GM19099 (cell line): ENCODE measurements around the gene ATRNL1.

Experiments
- POLR2A ChIP-seq: IDR thresholded peaks from 3 replicates; pipeline ENCODE4 v1.6.1; 2011; ENCODE audit warnings: low read depth; ENCODE audit not compliant: insufficient read length; ENCODE audit errors: extremely low read depth

Gene ATRNL1

DNA sequence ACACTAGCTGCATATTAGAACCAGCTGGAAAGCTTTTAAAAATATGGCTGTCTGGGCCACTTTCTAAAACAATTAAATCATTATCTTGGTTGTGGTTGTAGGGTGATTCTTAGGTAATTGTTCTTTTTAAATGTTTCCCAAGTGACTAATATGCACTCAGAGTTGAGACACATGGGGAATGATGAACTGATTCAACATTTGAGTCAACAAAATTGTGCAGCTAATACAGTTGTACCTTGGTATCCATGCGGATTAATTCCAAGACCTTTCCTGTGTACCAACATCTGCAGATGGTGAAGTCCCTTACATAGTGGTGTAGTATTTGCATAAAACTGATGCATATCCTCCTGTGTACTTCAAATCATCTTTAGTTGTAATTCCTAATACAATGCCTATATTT lies 242.2 kb downstream of the ATRNL1 start:
- no peak for TF ChIP-seq POLR2A

DNA sequence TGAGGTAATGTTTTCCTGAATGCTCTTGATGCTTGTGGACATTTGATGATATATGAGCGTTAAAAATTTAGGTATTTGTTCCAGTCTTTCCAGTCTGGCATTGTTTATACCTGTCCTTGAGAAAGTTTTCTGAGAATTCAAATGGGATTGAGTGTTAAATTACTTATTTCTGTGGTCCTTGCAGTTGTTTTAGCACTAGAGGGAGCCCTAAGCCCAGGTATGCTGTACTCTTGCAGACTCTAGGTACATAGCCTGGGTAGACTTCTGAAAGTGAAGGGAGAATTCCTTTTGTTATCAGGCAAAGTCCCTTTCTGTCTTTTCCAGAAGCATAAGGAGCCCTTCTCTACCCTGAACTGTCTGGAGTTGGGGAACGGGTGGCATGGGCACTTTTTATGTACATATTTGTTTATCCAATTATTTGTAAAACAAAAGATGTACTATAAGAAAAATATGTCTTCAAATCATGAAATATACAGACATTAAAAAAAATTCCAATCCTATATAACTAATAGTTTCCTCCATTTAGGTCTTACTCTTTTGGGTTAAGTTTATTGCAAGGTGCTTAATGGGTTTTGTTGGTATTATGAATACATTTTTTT lies 262.1 kb downstream of the ATRNL1 start:
- no peak for TF ChIP-seq POLR2A

GRCh38 chr10:115379064-115379463 lies 285.9 kb downstream of the ATRNL1 start:
- no peak for TF ChIP-seq POLR2A

- no peak for TF ChIP-seq POLR2A
These were observed 291.5 kb downstream of the ATRNL1 start for GRCh38 chr10:115384665-115385064.

GRCh38 chr10:115390607-115391006 lies 297.4 kb downstream of the ATRNL1 start:
- TF ChIP-seq POLR2A: no peak

GRCh38 chr10:115398026-115398425 lies 304.9 kb downstream of the ATRNL1 start:
- no peak for TF ChIP-seq POLR2A

- no peak for TF ChIP-seq POLR2A
These were observed 309.5 kb downstream of the ATRNL1 start for GRCh38 chr10:115402699-115403098.

GRCh38 chr10:115409347-115409746 lies 316.2 kb downstream of the ATRNL1 start:
- TF ChIP-seq POLR2A: no peak

DNA sequence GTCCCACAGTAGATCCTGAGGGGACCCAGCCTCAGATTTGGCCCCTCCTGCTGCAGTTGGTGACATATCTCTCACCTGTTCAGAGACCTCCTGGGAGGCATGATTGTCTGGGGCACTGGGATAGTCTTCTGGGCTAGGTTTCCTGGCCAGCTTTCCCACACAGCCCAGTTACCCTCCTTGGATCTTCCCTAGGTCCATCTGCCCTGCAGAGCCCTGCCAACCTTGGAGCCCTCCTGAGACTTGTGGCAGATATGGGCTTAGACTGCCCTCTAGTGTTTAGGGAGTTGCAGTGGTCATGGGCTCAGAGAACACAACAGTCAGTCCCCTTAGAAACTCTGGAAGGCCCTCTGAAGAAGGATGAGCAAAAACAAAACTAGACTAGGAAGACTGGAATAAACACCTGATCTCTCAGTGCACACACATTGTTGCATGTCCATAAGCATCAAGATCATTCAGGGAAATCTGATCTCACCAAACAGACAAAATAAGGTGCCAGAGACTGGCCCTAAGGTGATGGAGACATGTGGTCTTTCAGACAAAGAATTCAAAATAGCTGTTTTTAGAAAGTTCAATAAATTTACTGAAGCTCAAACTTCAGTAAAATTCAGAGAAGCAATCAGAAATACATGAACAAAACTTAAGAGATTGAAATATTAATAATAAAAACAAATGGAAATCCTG lies 324.6 kb downstream of the ATRNL1 start:
- no peak for TF ChIP-seq POLR2A

DNA sequence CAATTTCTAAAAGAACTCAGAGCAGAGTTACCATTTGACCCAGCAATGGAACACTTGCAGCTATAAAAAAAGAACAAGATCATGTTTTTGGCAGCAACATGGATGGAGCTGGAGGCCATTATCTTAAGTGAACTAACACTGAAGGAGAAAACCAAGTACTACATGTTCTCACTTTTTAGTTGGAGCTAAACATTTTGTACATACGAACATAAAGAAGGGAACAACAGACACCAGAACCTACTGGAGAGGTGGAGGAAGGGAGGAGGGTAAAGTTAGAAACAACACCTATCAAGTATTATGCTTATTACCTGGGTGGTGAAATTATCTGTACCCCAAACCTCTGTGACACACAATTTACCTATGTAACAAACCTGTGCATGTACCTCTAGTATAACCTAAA lies 329.5 kb downstream of the ATRNL1 start:
- TF ChIP-seq POLR2A: no peak

DNA sequence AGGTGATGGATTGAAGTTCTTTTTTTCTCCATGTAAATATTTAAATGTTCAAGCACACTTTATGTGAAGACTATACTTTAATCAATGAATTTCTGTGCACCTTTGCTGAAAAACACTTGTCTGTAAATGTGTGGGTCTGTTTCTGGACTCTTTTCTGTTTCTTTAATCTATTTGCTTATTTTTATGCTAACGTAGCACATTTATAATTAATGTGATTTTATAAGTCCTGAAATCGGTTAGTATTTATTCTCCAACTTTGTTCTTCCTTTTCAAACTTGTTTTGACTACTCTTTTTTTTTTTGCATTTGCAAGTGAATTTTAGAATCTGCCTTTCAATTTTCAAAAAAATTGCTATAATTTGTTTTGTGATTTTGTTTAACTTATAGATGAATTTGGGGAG lies 334.4 kb downstream of the ATRNL1 start:
- TF ChIP-seq POLR2A: no peak

DNA sequence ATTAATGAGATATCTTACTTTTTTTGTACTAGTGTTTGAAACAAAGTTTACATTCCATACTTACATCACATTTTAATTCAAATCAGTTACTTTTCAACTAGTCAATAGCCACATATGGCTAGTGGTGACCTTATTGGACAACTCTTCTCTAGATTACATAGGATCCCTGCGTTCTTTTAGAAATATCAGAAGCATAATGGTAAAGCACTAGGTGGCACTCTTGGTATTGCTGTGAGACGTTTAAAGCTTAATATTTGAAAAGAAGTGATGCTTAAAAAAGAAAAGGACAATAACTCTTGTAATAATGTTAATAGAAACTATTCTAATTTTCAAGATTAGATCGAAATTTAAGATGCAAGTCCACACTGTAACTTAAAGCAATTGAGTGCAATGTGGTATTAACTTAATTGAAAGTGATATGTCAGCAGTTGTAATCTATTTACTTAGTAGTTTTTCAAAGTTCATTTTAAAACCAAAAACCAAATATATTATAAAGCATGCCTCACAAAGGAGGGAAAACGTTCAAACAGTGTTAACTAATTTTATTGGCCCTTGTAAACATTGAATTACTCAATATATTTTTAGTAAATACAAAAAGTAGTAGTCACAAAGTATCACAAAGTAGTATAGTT lies 339.1 kb downstream of the ATRNL1 start:
- no peak for TF ChIP-seq POLR2A

- TF ChIP-seq POLR2A: no peak
These were observed 343.8 kb downstream of the ATRNL1 start for GRCh38 chr10:115436999-115437398.

- no peak for TF ChIP-seq POLR2A
These were observed 348.9 kb downstream of the ATRNL1 start for GRCh38 chr10:115441907-115442545.

GRCh38 chr10:115456812-115457211 lies 363.6 kb downstream of the ATRNL1 start:
- TF ChIP-seq POLR2A: no peak

DNA sequence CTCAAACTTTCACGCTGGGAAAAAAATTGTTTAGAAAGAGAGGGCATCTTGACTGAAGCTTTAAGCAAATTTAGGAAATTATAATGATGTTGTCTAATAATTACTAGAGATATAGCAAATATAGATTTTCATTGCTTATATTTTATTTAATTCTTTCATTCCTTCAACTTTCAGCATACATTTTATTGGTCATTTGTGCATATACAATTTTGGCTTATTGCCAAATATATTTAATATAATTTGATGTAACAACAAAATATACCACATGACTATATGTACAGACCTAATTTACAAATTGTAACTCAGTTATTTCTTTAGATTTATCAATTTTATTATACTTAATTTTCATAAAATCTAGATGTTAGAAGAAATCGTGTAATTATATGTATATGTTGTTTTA lies 390.1 kb downstream of the ATRNL1 start:
- no peak for TF ChIP-seq POLR2A
